ENCODE measurements around the gene FBXO40.

Gene FBXO40

GRCh38 chr3:121663171-121663847, 70.1 kb downstream of the FBXO40 start:
- Histone ChIP-seq H3K4me1 (ENCODE audit: insufficient read depth, low read length) (peaks cover 4% of the 10 kb centered on the region; the same call in 1 of the 2 replicates), H3K36me3 (ENCODE audit: insufficient read depth, low read length) (peaks cover 57% of the 10 kb centered on the region), H3K9ac (ENCODE audit: low read depth, low read length) (no peak overlapping the region), H3K27ac (ENCODE audit: low read depth, low read length) (no peak overlapping the region), H3K4me3 (ENCODE audit: low read length) (no peak overlapping the region), H3K27me3 (ENCODE audit: insufficient read depth, low read length) (no peaks in the 10 kb centered on the region), H3K9me3 (ENCODE audit: insufficient read depth, low read depth, low read length) (no peaks in the 10 kb centered on the region)
- 93% methylated on average over 2 of the region's 2 CpGs for WGBS

- Histone ChIP-seq H3K4me1 (ENCODE audit: insufficient read depth, low read length) (peaks cover 4% of the 10 kb centered on the region; the same call in 1 of the 2 replicates), H3K9me3 (ENCODE audit: insufficient read depth, low read depth, low read length) (no peaks in the 10 kb centered on the region), H3K4me3 (ENCODE audit: low read length) (no peak overlapping the region), H3K36me3 (ENCODE audit: insufficient read depth, low read length) (peaks cover 78% of the 10 kb centered on the region), H3K27me3 (ENCODE audit: insufficient read depth, low read length) (no peaks in the 10 kb centered on the region), H3K27ac (ENCODE audit: low read depth, low read length) (no peak overlapping the region), H3K9ac (ENCODE audit: low read depth, low read length) (no peak overlapping the region)
- WGBS: 88% methylated on average over 2 of the region's 2 CpGs
Measured at GRCh38 chr3:121665488-121665887, 72.3 kb downstream of the FBXO40 start.

- peaks cover 93% of the 10 kb centered on the region for H3K36me3 ChIP-seq (ENCODE audit: insufficient read depth, low read length)
- 89% methylated on average over 4 of the region's 4 CpGs for WGBS
- H3K9ac ChIP-seq (ENCODE audit: low read depth, low read length): no peak overlapping the region
- no peak overlapping the region for H3K27ac ChIP-seq (ENCODE audit: low read depth, low read length)
- no peaks in the 10 kb centered on the region for H3K4me1 ChIP-seq (ENCODE audit: insufficient read depth, low read length)
- H3K9me3 ChIP-seq (ENCODE audit: insufficient read depth, low read depth, low read length): no peaks in the 10 kb centered on the region
- no peaks in the 10 kb centered on the region for H3K27me3 ChIP-seq (ENCODE audit: insufficient read depth, low read length)
- H3K4me3 ChIP-seq (ENCODE audit: low read length): no peak overlapping the region
Measured at GRCh38 chr3:121667333-121667732, 74.2 kb downstream of the FBXO40 start.

GRCh38 chr3:121670676-121671075, 77.5 kb downstream of the FBXO40 start:
- H3K4me3 ChIP-seq (ENCODE audit: low read length): no peak overlapping the region
- H3K36me3 ChIP-seq (ENCODE audit: insufficient read depth, low read length): peaks cover 88% of the 10 kb centered on the region
- no peak overlapping the region for H3K9ac ChIP-seq (ENCODE audit: low read depth, low read length)
- H3K9me3 ChIP-seq (ENCODE audit: insufficient read depth, low read depth, low read length): no peaks in the 10 kb centered on the region
- H3K4me1 ChIP-seq (ENCODE audit: insufficient read depth, low read length): no peaks in the 10 kb centered on the region
- H3K27ac ChIP-seq (ENCODE audit: low read depth, low read length): no peak overlapping the region
- H3K27me3 ChIP-seq (ENCODE audit: insufficient read depth, low read length): no peaks in the 10 kb centered on the region

- H3K4me1 ChIP-seq (ENCODE audit: insufficient read depth, low read length): no peaks in the 10 kb centered on the region
- H3K36me3 ChIP-seq (ENCODE audit: insufficient read depth, low read length): peaks cover 78% of the 10 kb centered on the region
- H3K9ac ChIP-seq (ENCODE audit: low read depth, low read length): no peak overlapping the region
- H3K9me3 ChIP-seq (ENCODE audit: insufficient read depth, low read depth, low read length): no peaks in the 10 kb centered on the region
- no peaks in the 10 kb centered on the region for H3K27me3 ChIP-seq (ENCODE audit: insufficient read depth, low read length)
- WGBS: 100% methylated on average over 1 of the region's 2 CpGs
- no peak overlapping the region for H3K27ac ChIP-seq (ENCODE audit: low read depth, low read length)
- H3K4me3 ChIP-seq (ENCODE audit: low read length): no peak overlapping the region
Measured at GRCh38 chr3:121677141-121677540, 84.0 kb downstream of the FBXO40 start.
